Suprapubic skin (tissue), 4 donors: Measurements from ENCODE around the gene BBC3.

ENCODE experiments used
- EP300 ChIP-seq: sonication (generic); formaldehyde crosslinking; IDR thresholded peaks from one replicate; pipeline ENCODE4 v1.6.1; 2017; ENCODE audit warnings: antibody characterized with exemption
- POLR2A ChIP-seq, 2 donors: fragments of 450-650 bp; IDR thresholded peaks; one replicate each; pipeline ENCODE4 v1.6.1; 2017; ENCODE audit warnings: antibody characterized with exemption in 2 of 2, mild to moderate bottlenecking in 2 of 2, moderate library complexity in 2 of 2
- POLR2AphosphoS5 ChIP-seq, 3 donors: sonication (generic); formaldehyde crosslinking; IDR thresholded peaks; one replicate each; pipeline ENCODE4 v1.6.1; 2017; ENCODE audit warnings: antibody characterized with exemption in 3 of 3

DNA sequence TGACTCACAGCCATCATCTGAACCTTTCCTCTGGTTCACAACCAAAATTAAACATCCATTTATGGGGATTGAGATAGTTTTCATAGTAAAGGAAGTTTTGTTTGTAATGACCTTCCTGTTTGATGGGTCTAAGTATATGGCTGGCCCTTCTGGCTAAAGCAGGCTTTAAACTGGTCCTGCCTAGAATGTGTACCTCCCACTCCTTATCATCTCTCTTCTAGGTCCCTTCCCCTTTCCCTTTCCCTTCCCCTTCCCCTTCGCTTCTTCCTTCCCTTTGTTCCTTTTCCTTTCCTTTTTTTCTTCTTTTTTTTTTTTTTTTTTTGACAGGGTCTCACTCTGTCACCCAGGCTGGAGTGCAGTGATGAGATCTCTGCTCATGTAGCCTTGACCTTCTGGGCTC is 35.6 kb downstream of the BBC3 start:
- TF ChIP-seq POLR2AphosphoS5 (IDR thresholded peaks at IDR 0.05): no peak
- no peak for TF ChIP-seq EP300
- TF ChIP-seq POLR2A (IDR thresholded peaks at IDR 0.05): no peak
